Measurements from ENCODE around the gene PDE7B. TPM values are rescaled to one million over a fixed set of nuclear protein-coding genes. Genes with fewer than 3 reads are reported as not detected.

PDE7B gene
- total and polyA plus RNA-seq, 2 of the 4 experiments (the other 2 are of a cell fraction), result 7.8 to 12.4 TPM

- no peak for DNase-seq
- H4K5ac ChIP-seq (ENCODE audit: low read depth, low read length), result no peak overlapping the region
- no peak overlapping the region for H3K9ac ChIP-seq (ENCODE audit: low read depth, low read length)
- H2AK9ac ChIP-seq (replicated peaks; ENCODE audit: low read depth, low read length, poor library complexity), result no peak overlapping the region
- no peak overlapping the region for H2AK5ac ChIP-seq (ENCODE audit: low read depth, low read length)
- CTCF ChIA-PET, result no interaction called here
- no peaks in the 10 kb centered on the region for H3K9me3 ChIP-seq (ENCODE audit: control insufficient read depth, insufficient read depth, low read length)
- H3K27ac ChIP-seq (ENCODE audit: insufficient read depth, low read length), result no peak overlapping the region
- H4K91ac ChIP-seq (ENCODE audit: insufficient read depth, low read depth, low read length), result no peak overlapping the region
- no peak overlapping the region for H2BK15ac ChIP-seq (ENCODE audit: low read depth, low read length)
- POLR2A ChIA-PET (ENCODE audit: unreplicated experiment), result no interaction called here
- no peak overlapping the region for H3K4me2 ChIP-seq (ENCODE audit: low read depth, low read length)
- peaks cover 2% of the 10 kb centered on the region; the same call in 1 of the 2 replicates for H3K4me1 ChIP-seq (ENCODE audit: control insufficient read depth, insufficient read depth, low read length)
- no peaks in the 10 kb centered on the region for H4K20me1 ChIP-seq (ENCODE audit: insufficient read depth, low read length)
- H3K56ac ChIP-seq (ENCODE audit: extremely low read depth, insufficient read depth, low read length), result no peak overlapping the region
- H3K4ac ChIP-seq (ENCODE audit: low read depth, low read length), result no peak overlapping the region
- ATAC-seq (ENCODE audit: low read depth), result no peak
- H2AFZ ChIP-seq (replicated peaks; ENCODE audit: low read length, poor library complexity), result no peak overlapping the region
- in situ Hi-C loops (cut with MboI; ENCODE audit: low sequenced_read_pairs), result no loop called here
- WGBS, 2 experiments (ENCODE audit: extremely low coverage in 2 of 2, insufficient read length in 1 of 2), result 88% methylated on average over 2 of the region's 3 CpGs; no CpG with 5 or more reads in 1 of the 2 experiments
- H2BK5ac ChIP-seq (ENCODE audit: low read depth, low read length, poor library complexity, severe bottlenecking), result no peak overlapping the region
- peaks cover 3% of the 10 kb centered on the region; the same call in 1 of the 2 replicates for H3K9me1 ChIP-seq (ENCODE audit: insufficient read depth, low read length)
- H3K36me3 ChIP-seq (ENCODE audit: control insufficient read depth, insufficient read depth, low read length), result peaks cover 5% of the 10 kb centered on the region; the same call in 1 of the 2 replicates
- H3K14ac ChIP-seq (replicated peaks; ENCODE audit: low read depth, low read length), result no peak overlapping the region
- no peak overlapping the region for H2BK120ac ChIP-seq (ENCODE audit: low read depth, low read length)
- no peak overlapping the region for H2BK20ac ChIP-seq (ENCODE audit: low read depth, low read length)
- peaks cover 2 to 10% of the 10 kb centered on the region in 2 experiments; a peak in 3 of 4 replicates for H3K79me1 ChIP-seq (ENCODE audit: low read depth in 1 of 2, low read length in 2 of 2)
- intact Hi-C loops (cut with micrococcal nuclease), result no loop called here
- H3K23ac ChIP-seq (ENCODE audit: low read depth, low read length), result no peak overlapping the region
- H4K8ac ChIP-seq (ENCODE audit: low read depth in 2 of 2, low read length in 2 of 2), result no peak overlapping the region
- no peaks in the 10 kb centered on the region for H3K27me3 ChIP-seq (ENCODE audit: control insufficient read depth, insufficient read depth, low read length)
- no TSS peak for BruUV-seq (replicated peaks)
- H3K18ac ChIP-seq (ENCODE audit: low read depth, low read length), result no peak overlapping the region
- dilution Hi-C loops (cut with HindIII; ENCODE audit: low sequenced_read_pairs, unreplicated experiment), result no loop called here
- TF ChIP-seq CEBPB (IDR thresholded peaks at IDR 0.05; ENCODE audit: low read depth, low read length) (no peak), NFE2L2 (IDR thresholded peaks at IDR 0.05; ENCODE audit: low read depth, low read length) (no peak), RCOR1 (IDR thresholded peaks at IDR 0.05; ENCODE audit: insufficient replicate concordance, low read length) (no peak), RAD21 (IDR thresholded peaks at IDR 0.05; ENCODE audit: low read length) (no peak), SMC3 (IDR thresholded peaks at IDR 0.05; ENCODE audit: low read depth, low read length) (no peak), FOS (IDR thresholded peaks at IDR 0.05; ENCODE audit: low read depth, low read length) (no peak), POLR2A (IDR thresholded peaks at IDR 0.05; ENCODE audit: low read depth, low read length) (no peak), MAZ (IDR thresholded peaks at IDR 0.05; ENCODE audit: borderline replicate concordance, low read depth, low read length) (no peak), MXI1 (IDR thresholded peaks at IDR 0.05; ENCODE audit: borderline replicate concordance, low read depth, low read length) (no peak), CTCF (conservative IDR thresholded peaks at IDR 0.05; ENCODE audit: low read depth, low read length) (no peak), BHLHE40 (IDR thresholded peaks at IDR 0.05; ENCODE audit: low read depth, low read length) (no peak), MAFK (IDR thresholded peaks at IDR 0.05; ENCODE audit: low read depth, low read length) (no peak)
- no peak overlapping the region for H3K4me3 ChIP-seq (ENCODE audit: insufficient read depth, low read depth, low read length)
Measured at GRCh38 chr6:135971351-135971750, 119.8 kb downstream of the PDE7B start.
